H7 (cell line): ENCODE measurements around the gene RAB10. TPM values are rescaled to one million over a fixed set of nuclear protein-coding genes. Genes with fewer than 3 reads are reported as not detected.
A peak's percentile ranks its signal among the peaks of the same experiment; 100 is the strongest.
"Not testable (repeated sequence)": the region's sequence is repeated elsewhere in the genome, so short reads cannot be mapped to it uniquely, and the experiment has no call there.

Experiments
- DNase-seq: peaks from one replicate; pipeline ENCODE4 v3.0.0; 2012
- H3K27me3 ChIP-seq: 2 replicates; pipeline ENCODE4 v1.6.0; 2011; ENCODE audit warnings: mild to moderate bottlenecking, low read length; ENCODE audit not compliant: control insufficient read depth, insufficient read depth
- H3K36me3 ChIP-seq: replicated peaks from 2 replicates; pipeline ENCODE4 v1.5.1; 2011; ENCODE audit warnings: low read length; ENCODE audit not compliant: control insufficient read depth, insufficient read depth
- H3K4me3 ChIP-seq: 2 replicates; pipeline ENCODE4 v1.5.1; 2011; ENCODE audit warnings: low read depth, mild to moderate bottlenecking, control low read depth, low read length, moderate library complexity; ENCODE audit not compliant: insufficient read depth
- total RNA-seq: library from RNA; depleted of rRNA; stranded (reverse); fragments of >200 nt; shearing (Covaris generic); gene quantifications from 2 replicates; pipeline ENCODE4 v1.2.3, GENCODE V29; 2014

The RAB10 gene
- total RNA-seq, 1 experiment from 2014 or later, result 92.6 TPM

DNA sequence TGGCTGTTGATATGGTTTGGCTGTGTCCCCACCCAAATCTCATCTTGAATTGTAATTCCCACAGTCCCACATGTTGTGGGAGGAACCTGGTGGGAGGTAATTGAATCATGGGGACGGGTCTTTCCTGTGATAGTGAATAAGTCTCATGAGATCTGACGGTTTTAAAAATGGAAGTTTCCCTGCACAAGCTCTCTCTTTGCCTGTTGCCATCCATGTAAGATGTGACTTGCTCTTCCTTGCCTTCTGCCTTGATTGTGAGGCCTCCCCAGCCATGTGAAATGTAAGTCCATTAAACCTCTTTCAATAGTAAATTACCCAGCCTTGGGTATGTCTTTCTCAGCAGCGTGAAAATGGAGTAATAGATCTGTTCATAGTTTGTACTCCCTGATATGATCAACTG is 47.0 kb downstream of the RAB10 start:
- not testable (repeated sequence) for DNase-seq, H3K36me3 ChIP-seq, H3K4me3 ChIP-seq, H3K27me3 ChIP-seq

DNA sequence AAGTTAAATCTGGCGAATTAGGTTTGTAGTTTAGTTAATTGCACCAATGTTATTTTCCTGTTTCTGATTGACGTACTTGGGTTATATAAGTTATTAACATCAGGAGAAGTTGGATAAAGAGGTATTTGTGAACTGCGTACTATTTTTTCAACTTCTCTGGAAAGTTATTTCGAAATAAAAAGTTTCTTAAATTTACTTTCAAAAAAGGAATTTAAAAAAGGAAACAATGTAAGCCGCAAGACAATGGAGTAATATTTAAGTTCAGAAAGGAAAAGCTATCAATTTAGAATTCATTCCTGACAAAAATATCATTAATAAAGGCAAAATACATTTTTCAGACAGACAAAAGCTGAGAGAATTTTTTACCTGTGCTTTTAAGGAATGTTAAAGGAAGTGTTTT is 47.7 kb downstream of the RAB10 start:
- H3K36me3 ChIP-seq, result no peaks in the 10 kb centered on the region; the same call in 1 of the 2 replicates
- DNase-seq, result no peak
- H3K4me3 ChIP-seq, result no peak overlapping the region
- no peaks in the 10 kb centered on the region for H3K27me3 ChIP-seq

DNA sequence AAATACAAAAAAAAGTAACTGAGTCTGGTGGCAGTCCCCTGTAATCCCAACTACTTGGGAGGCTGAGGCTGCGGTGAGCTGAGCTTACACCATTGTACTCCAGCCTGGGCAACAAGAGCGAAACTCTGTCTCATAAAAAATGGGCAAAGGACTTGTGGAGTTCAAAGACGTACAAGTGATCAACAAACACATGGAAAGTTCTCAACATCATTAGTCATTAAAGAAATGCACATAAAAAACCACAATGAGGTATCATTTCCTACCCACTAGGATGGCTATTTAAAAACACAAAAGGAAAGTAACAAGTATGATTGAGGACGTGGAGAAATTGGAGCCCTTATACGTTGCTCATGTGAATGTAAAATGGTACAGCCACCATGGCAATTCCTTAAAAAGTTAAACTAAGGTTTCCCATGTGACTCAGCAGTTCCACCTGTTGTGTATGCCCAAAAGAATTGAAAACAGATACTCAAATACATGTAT is 52.3 kb downstream of the RAB10 start:
- DNase-seq, result no peak
- Histone ChIP-seq H3K36me3 (no peaks in the 10 kb centered on the region), H3K4me3 (no peak overlapping the region), H3K27me3 (no peaks in the 10 kb centered on the region)

DNA sequence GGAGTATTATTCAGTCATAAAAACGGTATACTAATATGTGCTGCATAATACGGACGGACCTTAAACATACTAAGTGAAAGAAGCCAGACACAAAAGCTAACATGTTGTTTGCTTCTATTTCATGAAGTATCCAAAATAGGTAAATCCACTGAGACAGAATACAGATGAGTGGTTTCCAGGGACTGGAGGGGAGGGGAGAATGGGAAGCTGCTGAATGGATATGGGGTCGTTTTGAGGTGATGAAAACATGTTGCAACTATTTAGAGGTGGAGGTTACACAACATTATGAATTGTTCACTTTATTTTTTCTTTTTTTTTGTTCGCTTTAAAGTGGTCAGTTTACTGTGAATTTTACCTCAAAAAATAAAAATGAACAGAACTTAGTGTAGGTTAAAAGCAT is 52.9 kb downstream of the RAB10 start:
- no peaks in the 10 kb centered on the region for H3K36me3 ChIP-seq
- no peak overlapping the region for H3K4me3 ChIP-seq
- no peak for DNase-seq
- H3K27me3 ChIP-seq, result no peaks in the 10 kb centered on the region

DNA sequence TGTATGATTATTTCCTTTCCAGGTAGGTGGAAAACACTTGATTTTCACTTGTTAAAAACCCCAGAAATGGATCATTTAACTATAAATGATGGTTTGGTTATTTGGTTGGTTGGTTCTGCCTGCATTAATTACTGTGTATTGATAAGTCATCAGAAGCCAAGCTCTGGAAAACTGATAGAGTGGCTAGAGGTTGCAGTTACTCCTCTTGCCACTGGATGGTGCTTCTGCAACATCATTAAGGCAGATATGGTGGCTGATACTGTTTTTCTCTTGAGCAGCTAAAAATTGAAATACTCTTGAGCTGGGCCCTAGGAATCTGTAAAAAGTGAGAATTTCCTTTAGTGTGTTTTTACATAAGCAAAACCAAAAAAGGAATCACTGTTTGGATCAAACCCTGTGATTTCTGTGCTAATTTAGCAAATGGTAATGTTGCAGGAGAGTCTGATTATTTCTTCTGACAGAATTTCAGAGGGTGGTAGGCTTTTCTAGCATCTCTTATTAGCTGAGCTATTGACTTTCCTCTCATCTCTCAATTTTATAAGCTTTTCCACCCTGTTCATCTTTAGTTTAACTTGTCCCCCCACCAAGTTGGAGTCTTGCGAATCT is 54.3 kb downstream of the RAB10 start:
- Histone ChIP-seq H3K4me3 (no peak overlapping the region), H3K36me3 (no peaks in the 10 kb centered on the region), H3K27me3 (no peaks in the 10 kb centered on the region)
- DNase-seq, result peak; percentile 41

DNA sequence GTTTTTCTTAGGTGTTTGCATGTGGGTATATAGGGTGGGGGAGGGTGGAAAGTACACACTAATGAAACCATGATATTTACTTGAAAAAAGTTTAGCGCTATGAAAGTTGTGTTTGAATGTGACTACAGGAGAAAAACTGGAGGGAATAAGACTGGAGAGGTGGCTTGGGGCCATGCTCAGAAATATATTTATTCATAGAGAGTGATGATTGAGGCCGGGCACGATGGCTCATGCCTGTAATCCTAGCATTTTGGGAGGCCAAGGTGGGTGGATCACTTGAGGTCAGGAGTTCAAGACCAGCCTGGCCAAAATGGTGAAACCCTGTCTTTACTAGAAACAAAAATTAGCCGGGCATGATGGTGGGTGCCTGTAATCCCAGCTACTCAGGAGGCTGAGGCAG is 55.0 kb downstream of the RAB10 start:
- H3K4me3 ChIP-seq, H3K27me3 ChIP-seq, DNase-seq, H3K36me3 ChIP-seq: not testable (repeated sequence)

DNA sequence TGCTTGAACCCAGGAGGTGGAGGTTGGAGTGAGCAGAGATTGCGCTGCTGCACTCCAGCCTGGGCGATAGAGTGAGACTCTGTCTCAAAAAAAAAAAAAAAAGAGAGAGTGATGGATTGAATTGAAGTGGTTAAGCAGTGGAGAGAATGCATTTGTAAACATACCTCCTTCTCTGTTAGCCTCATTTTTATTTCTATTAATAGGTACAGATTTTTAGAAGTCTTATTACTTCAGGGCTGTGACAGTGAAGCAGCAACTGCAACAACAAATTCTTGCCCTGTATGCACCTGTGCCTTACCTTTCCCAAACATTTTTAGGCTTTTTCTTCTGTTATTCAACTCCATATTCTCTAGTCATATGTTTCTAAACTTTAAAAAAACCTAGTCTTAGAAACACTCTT is 55.5 kb downstream of the RAB10 start:
- Histone ChIP-seq H3K4me3 (no peak overlapping the region), H3K27me3 (no peaks in the 10 kb centered on the region), H3K36me3 (no peaks in the 10 kb centered on the region)
- DNase-seq, result no peak

DNA sequence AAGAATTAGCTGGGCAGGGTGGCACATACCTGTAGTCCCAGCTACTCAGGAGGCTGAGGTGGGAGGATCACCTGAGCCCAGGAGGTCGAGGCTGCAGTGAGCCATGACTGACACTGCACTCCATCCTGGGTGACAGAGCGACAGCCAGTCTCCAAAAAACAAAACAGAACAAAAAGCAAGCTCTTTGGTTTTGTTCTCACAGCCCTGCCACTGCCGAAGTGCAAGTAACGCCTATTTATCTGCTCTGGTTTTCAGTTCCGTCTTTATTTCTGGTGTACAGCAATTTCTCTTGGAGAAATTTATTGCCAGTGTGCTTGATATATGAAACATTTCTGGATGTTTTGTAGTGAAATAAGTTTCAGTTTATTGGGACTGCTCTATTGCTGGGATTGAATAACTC is 61.9 kb downstream of the RAB10 start:
- no peaks in the 10 kb centered on the region for H3K27me3 ChIP-seq
- H3K4me3 ChIP-seq, result no peak overlapping the region
- peaks cover 2% of the 10 kb centered on the region; the same call in 1 of the 2 replicates for H3K36me3 ChIP-seq
- DNase-seq, result no peak

DNA sequence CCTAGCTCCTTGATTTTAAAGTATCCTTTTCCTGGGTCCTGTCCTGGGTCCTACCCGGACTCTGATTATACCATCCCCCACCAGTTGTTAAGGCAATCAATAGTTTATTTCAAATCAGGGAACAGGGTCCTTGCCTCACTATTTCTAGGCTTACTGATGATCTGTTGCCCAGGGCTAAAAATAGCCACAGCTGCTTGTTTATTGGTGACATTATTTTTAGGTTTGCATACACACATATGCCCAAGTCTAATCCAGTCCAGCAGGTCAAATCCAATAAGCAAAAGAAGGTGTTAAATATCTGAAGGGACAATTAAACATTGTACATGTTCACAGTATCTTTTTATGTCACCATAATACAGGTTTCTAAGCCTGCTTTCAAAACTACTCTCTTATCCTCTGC is 66.0 kb downstream of the RAB10 start:
- no peak overlapping the region for H3K4me3 ChIP-seq
- H3K36me3 ChIP-seq, result peaks cover 6% of the 10 kb centered on the region
- no peaks in the 10 kb centered on the region for H3K27me3 ChIP-seq
- DNase-seq, result no peak

DNA sequence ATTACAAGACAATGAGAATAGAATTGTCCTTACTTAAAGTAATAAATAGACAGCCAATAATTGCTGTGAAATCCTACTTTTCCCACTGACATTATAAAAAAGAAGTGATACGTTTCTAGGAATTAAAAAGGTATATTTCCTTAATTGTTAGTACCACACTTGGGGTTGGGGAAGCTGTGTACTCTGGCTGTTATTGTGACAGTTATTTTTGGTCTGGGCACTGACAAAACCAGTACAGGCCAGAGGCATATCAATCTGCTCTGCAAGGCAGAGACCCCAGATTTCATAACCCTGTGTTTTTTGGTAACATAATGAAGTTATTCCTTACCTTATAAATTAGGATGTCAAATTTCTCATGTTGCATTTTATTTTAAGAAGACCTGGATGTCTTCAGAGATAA is 66.5 kb downstream of the RAB10 start:
- Histone ChIP-seq H3K27me3 (no peaks in the 10 kb centered on the region), H3K36me3 (peaks cover 6% of the 10 kb centered on the region), H3K4me3 (no peak overlapping the region)
- DNase-seq, result no peak

DNA sequence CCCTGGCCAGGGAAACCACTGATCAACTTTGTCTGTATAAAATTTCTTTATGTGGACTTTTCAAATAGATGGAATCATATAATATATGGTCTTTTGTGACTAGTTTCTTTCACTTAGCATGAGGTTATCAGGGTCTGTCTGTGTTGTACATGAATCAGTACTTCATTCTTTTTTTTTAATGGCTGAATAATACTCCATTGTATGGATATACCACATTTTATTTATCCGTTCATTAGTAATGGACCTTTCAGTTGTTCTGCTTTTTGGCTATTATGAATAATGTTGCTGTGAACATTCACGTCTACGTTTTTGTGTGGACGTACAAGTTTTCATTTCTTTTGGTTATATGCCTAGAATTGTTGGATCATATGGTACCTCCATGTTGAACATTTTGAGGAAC is 69.9 kb downstream of the RAB10 start:
- no peaks in the 10 kb centered on the region for H3K27me3 ChIP-seq
- H3K4me3 ChIP-seq, result no peak overlapping the region
- H3K36me3 ChIP-seq, result peaks cover 6% of the 10 kb centered on the region
- no peak for DNase-seq

DNA sequence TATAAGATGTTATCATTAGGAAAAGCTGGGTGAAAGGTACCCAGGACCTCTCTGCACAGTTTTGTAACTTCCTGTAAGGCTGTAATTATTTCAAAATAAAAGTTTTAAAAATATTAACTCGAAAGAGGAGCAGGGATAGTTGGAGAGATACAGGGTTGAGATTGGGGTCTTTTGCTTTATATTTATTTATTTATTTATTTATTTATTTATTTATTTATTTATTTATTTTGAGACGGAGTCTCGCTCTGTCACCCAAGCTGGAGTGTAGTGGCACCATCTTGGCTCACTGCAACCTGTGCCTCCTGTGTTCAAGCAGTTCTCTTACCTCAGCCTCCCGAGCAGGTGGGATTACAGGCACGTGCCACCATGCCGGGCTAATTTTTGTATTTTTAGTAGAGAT is 74.8 kb downstream of the RAB10 start:
- H3K36me3 ChIP-seq, H3K27me3 ChIP-seq, H3K4me3 ChIP-seq, DNase-seq: not testable (repeated sequence)

DNA sequence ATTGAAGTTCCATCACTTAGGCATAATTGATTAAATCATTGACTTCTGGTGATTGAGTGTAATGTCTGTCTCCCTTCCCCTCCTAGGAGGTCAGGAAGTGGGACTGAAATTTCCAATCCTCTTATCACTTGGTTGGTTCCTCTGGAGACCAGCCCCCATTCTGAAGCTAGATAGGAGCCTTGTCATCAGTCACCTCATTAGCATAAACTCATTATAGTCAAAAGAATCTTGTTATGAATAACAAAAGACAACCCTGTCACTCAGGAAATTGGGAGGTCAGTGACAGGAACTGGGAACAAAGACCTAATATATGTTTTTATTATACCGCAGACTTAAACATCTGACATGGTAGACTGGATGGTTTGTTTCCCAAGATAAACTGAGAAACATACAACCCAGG is 78.3 kb downstream of the RAB10 start:
- H3K36me3 ChIP-seq, result no peaks in the 10 kb centered on the region; the same call in none of the 2 replicates
- DNase-seq, result no peak
- no peaks in the 10 kb centered on the region for H3K27me3 ChIP-seq
- no peak overlapping the region for H3K4me3 ChIP-seq

DNA sequence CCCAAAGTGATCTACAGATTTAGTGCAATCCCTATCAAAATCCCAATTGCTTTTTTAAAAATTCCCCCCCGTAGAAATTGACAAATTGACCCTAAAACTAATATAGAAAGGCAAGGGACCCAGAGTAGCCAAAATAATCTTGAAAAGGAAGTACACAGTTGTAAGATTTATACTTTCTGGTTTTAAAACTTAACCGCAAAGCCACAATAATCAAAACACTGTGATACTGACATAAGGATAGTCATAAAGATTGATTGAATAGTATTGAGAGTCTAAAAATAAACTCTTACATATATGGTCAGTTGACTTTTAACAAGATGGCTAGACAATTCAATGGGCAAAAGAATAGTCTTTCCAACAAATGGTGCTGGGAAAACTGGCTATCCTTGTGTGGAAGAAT is 80.3 kb downstream of the RAB10 start:
- H3K27me3 ChIP-seq, result no peaks in the 10 kb centered on the region
- DNase-seq, result no peak
- H3K36me3 ChIP-seq, result no peaks in the 10 kb centered on the region; the same call in none of the 2 replicates
- H3K4me3 ChIP-seq, result no peak overlapping the region

DNA sequence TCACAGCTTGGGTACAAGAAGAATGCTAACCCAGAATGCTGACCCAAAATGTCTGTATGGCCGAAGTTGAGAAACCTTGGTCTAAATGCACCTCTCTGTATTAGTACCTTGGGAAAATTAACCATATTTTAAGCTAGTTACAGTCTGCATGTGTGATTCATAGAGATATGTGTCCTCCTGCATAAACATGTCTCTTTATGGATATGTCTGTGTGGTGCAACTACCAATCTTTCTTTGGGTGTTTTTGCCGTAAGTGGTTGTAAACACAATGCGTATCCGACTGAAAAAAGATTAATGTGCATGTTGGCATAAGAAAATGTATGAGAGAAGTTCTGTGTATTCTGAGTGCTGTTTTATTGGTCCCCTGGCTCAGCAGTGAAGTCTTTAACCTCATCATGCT is 84.8 kb downstream of the RAB10 start:
- no peaks in the 10 kb centered on the region for H3K27me3 ChIP-seq
- H3K36me3 ChIP-seq, result no peaks in the 10 kb centered on the region; the same call in 1 of the 2 replicates
- no peak for DNase-seq
- no peak overlapping the region for H3K4me3 ChIP-seq

DNA sequence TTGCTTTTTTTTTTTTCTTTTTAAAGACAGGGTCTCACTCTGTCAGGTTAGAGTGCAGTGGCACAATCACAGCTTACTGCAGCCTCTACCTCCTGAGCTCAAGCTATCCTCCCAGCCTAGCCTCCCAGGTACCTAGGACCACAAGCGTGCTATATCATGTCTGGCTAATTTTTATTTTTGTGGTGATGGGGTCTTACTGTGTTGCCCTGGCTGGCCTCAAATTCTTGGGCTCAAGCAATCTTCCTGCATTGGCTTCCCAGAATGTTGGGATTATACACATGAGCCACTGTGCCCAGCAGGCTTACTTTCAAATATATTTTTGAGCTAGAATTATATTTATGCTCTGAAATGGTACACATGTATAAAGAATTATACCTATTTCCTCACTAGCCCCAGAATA is 85.6 kb downstream of the RAB10 start:
- Histone ChIP-seq H3K4me3 (no peak overlapping the region), H3K27me3 (no peaks in the 10 kb centered on the region), H3K36me3 (no peaks in the 10 kb centered on the region; the same call in 1 of the 2 replicates)
- DNase-seq, result no peak
